DOHH2 (cell line): ENCODE data around the gene ANKRD33B.

Experiments used
- EZH2phosphoT487 ChIP-seq: fragments of 200-600 bp; sonication (generic); IDR thresholded peaks from 2 replicates; pipeline ENCODE4 v1.6.1; 2017; ENCODE audit warnings: borderline replicate concordance, mild to moderate bottlenecking, antibody characterized with exemption, low read length, moderate library complexity, mixed read lengths
- TF ChIP-seq, protein P1 (sequence below): fragments of 200-600 bp; sonication (generic); IDR thresholded peaks from one replicate; pipeline ENCODE4 v1.5.1; 2014; ENCODE audit warnings: antibody characterized with exemption, mild to moderate bottlenecking, low read depth, low read length; ENCODE audit not compliant: poor library complexity, severe bottlenecking

DNA sequence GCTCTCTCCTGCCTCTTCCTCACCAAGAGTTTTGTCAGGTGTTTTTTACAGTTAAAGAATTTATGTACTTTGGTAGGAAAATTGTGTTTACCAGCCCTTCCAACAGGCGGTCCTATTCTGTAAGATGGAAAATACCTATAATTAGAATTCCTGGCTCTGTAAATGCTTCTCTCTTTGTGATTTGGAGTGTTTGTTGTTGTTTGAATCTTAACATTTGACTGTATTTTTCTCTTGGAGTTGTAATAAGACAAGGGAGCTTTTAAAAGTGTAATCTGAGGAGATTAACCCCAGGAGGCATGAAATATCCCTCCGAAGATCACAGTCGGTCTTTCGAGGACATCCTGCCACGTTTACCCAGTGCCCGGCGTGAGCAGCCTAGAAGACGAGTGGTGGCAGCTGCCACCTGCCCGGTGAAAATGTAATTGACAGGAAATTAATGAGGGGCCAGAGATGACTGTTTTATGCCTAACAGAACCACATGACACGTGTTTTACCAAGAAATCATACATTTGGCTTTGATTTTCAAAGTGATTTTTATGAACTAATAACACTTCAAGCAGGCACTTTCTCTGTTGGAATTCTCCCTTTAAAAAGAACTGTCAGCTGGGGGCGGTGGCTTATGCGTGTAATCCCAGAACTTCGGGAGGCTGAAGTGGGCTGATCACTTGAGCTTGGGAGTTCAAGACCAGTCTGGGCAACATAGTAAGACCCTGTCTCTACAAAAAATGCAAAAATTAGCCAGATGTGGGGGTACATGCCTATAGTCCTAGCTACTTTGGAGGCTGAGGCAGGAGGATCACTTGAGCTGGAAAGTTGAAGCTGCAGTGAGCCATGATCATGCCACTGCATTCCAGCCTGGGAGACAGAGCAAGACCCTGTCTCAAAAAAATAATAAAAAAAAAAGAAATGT, 20.0 kb downstream of the ANKRD33B start:
- TF ChIP-seq, protein P1, sequence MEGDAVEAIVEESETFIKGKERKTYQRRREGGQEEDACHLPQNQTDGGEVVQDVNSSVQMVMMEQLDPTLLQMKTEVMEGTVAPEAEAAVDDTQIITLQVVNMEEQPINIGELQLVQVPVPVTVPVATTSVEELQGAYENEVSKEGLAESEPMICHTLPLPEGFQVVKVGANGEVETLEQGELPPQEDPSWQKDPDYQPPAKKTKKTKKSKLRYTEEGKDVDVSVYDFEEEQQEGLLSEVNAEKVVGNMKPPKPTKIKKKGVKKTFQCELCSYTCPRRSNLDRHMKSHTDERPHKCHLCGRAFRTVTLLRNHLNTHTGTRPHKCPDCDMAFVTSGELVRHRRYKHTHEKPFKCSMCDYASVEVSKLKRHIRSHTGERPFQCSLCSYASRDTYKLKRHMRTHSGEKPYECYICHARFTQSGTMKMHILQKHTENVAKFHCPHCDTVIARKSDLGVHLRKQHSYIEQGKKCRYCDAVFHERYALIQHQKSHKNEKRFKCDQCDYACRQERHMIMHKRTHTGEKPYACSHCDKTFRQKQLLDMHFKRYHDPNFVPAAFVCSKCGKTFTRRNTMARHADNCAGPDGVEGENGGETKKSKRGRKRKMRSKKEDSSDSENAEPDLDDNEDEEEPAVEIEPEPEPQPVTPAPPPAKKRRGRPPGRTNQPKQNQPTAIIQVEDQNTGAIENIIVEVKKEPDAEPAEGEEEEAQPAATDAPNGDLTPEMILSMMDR = no peak
- TF ChIP-seq EZH2phosphoT487 = no peak
